NCI-H2107 (cell line): Measurements from ENCODE around the gene PLA2G4F.

ENCODE experiments used
- DNase-seq: peaks from one replicate; lab custom pipeline; 2025; lab: John Stamatoyannopoulos, UW

Gene PLA2G4F

GRCh38 chr15:42133356-42133755 is 23.1 kb downstream of the PLA2G4F start:
- no peak for DNase-seq

- peak; percentile 50 for DNase-seq
Observed at GRCh38 chr15:42131826-42132806, 24.3 kb downstream of the PLA2G4F start.

GRCh38 chr15:42131006-42131405 is 25.4 kb downstream of the PLA2G4F start:
- no peak for DNase-seq

GRCh38 chr15:42130246-42130986 is 26.0 kb downstream of the PLA2G4F start:
- peak; percentile 52 for DNase-seq

- DNase-seq: no peak
Observed at GRCh38 chr15:42129364-42129763, 27.1 kb downstream of the PLA2G4F start.

- DNase-seq: no peak
Observed at GRCh38 chr15:42128476-42128875, 28.0 kb downstream of the PLA2G4F start.

GRCh38 chr15:42123546-42123945 is 32.9 kb downstream of the PLA2G4F start:
- no peak for DNase-seq

GRCh38 chr15:42121682-42122081 is 34.8 kb downstream of the PLA2G4F start:
- DNase-seq: no peak

GRCh38 chr15:42121021-42121420 is 35.4 kb downstream of the PLA2G4F start:
- no peak for DNase-seq

GRCh38 chr15:42120285-42120684 is 36.2 kb downstream of the PLA2G4F start:
- DNase-seq: no peak

- DNase-seq: no peak
Observed at GRCh38 chr15:42119446-42119760, 37.0 kb downstream of the PLA2G4F start.

- peak; percentile 1 for DNase-seq
Observed at GRCh38 chr15:42118650-42119445, 37.6 kb downstream of the PLA2G4F start.

GRCh38 chr15:42111924-42112323 is 44.5 kb downstream of the PLA2G4F start:
- no peak for DNase-seq

GRCh38 chr15:42110367-42110766 is 46.1 kb downstream of the PLA2G4F start:
- DNase-seq: no peak

GRCh38 chr15:42108806-42109205 is 47.6 kb downstream of the PLA2G4F start:
- no peak for DNase-seq

- DNase-seq: no peak
Observed at GRCh38 chr15:42108189-42108588, 48.2 kb downstream of the PLA2G4F start.

GRCh38 chr15:42107473-42107872 is 49.0 kb downstream of the PLA2G4F start:
- no peak for DNase-seq

GRCh38 chr15:42106288-42106687 is 50.1 kb downstream of the PLA2G4F start:
- no peak for DNase-seq

- no peak for DNase-seq
Observed at GRCh38 chr15:42104095-42104891, 52.1 kb downstream of the PLA2G4F start.

- no peak for DNase-seq
Observed at GRCh38 chr15:42102646-42103235, 53.7 kb downstream of the PLA2G4F start.

GRCh38 chr15:42101861-42102260 is 54.6 kb downstream of the PLA2G4F start:
- no peak for DNase-seq
